ENCODE results near the gene TUBB. TPM values are rescaled to one million over a fixed set of nuclear protein-coding genes. Genes with fewer than 3 reads are reported as not detected.

TUBB gene
- total and polyA plus RNA-seq, 2 of the 8 experiments (the other 6 are each of a cell fraction or from before 2014, with no cell fraction given): 1,880 to 3,022 TPM

DNA sequence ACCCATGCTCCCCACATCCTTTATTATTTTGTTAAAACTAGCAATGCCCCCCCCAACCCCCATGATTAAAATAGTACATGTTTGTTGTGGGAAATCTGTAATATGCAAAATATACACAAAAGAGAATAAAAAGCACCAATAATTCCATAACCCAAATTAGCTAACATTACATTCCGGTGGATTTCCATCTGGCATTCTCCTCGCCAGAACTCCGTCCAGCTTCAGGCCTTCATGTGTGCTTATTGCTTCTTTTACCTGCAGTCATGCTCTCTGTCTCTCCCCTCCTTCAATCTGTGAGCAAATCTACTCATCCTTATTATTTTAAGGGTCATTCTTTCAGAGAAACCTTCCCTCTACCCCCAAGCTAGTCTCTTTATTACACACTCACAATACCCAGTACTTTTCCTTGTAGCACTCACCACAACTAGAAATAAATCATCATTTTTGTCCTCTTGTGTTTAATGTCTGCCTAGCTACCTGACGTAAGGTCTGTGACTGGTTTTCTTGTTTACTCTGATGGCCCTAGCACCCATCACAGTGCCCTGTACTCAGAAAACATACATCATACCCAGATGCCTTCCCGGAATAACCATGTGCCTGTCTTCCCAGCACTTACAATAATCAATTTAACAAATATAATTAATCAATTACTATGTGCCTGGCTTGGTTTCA, 49.8 kb downstream of the TUBB start (continued):
- TF ChIP-seq, protein P1, sequence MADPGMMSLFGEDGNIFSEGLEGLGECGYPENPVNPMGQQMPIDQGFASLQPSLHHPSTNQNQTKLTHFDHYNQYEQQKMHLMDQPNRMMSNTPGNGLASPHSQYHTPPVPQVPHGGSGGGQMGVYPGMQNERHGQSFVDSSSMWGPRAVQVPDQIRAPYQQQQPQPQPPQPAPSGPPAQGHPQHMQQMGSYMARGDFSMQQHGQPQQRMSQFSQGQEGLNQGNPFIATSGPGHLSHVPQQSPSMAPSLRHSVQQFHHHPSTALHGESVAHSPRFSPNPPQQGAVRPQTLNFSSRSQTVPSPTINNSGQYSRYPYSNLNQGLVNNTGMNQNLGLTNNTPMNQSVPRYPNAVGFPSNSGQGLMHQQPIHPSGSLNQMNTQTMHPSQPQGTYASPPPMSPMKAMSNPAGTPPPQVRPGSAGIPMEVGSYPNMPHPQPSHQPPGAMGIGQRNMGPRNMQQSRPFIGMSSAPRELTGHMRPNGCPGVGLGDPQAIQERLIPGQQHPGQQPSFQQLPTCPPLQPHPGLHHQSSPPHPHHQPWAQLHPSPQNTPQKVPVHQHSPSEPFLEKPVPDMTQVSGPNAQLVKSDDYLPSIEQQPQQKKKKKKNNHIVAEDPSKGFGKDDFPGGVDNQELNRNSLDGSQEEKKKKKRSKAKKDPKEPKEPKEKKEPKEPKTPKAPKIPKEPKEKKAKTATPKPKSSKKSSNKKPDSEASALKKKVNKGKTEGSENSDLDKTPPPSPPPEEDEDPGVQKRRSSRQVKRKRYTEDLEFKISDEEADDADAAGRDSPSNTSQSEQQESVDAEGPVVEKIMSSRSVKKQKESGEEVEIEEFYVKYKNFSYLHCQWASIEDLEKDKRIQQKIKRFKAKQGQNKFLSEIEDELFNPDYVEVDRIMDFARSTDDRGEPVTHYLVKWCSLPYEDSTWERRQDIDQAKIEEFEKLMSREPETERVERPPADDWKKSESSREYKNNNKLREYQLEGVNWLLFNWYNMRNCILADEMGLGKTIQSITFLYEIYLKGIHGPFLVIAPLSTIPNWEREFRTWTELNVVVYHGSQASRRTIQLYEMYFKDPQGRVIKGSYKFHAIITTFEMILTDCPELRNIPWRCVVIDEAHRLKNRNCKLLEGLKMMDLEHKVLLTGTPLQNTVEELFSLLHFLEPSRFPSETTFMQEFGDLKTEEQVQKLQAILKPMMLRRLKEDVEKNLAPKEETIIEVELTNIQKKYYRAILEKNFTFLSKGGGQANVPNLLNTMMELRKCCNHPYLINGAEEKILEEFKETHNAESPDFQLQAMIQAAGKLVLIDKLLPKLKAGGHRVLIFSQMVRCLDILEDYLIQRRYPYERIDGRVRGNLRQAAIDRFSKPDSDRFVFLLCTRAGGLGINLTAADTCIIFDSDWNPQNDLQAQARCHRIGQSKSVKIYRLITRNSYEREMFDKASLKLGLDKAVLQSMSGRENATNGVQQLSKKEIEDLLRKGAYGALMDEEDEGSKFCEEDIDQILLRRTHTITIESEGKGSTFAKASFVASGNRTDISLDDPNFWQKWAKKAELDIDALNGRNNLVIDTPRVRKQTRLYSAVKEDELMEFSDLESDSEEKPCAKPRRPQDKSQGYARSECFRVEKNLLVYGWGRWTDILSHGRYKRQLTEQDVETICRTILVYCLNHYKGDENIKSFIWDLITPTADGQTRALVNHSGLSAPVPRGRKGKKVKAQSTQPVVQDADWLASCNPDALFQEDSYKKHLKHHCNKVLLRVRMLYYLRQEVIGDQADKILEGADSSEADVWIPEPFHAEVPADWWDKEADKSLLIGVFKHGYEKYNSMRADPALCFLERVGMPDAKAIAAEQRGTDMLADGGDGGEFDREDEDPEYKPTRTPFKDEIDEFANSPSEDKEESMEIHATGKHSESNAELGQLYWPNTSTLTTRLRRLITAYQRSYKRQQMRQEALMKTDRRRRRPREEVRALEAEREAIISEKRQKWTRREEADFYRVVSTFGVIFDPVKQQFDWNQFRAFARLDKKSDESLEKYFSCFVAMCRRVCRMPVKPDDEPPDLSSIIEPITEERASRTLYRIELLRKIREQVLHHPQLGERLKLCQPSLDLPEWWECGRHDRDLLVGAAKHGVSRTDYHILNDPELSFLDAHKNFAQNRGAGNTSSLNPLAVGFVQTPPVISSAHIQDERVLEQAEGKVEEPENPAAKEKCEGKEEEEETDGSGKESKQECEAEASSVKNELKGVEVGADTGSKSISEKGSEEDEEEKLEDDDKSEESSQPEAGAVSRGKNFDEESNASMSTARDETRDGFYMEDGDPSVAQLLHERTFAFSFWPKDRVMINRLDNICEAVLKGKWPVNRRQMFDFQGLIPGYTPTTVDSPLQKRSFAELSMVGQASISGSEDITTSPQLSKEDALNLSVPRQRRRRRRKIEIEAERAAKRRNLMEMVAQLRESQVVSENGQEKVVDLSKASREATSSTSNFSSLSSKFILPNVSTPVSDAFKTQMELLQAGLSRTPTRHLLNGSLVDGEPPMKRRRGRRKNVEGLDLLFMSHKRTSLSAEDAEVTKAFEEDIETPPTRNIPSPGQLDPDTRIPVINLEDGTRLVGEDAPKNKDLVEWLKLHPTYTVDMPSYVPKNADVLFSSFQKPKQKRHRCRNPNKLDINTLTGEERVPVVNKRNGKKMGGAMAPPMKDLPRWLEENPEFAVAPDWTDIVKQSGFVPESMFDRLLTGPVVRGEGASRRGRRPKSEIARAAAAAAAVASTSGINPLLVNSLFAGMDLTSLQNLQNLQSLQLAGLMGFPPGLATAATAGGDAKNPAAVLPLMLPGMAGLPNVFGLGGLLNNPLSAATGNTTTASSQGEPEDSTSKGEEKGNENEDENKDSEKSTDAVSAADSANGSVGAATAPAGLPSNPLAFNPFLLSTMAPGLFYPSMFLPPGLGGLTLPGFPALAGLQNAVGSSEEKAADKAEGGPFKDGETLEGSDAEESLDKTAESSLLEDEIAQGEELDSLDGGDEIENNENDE (IDR thresholded peaks at IDR 0.05; ENCODE audit: insufficient replicate concordance, low read length): no peak
- TF ChIP-seq POLR2A (IDR thresholded peaks at IDR 0.05; ENCODE audit: control extremely low read depth in 1 of 2, low read depth in 2 of 2, low read length in 2 of 2) (no peak), SIRT6 (IDR thresholded peaks at IDR 0.05; ENCODE audit: low read length) (no peak)
